GM19193 (cell line): Measurements from ENCODE around the gene ACBD6.

Experiments
- POLR2A ChIP-seq: IDR thresholded peaks from 4 replicates; pipeline ENCODE4 v1.6.1; 2011; ENCODE audit not compliant: insufficient read depth, insufficient read length; ENCODE audit errors: extremely low read depth

The ACBD6 gene

DNA sequence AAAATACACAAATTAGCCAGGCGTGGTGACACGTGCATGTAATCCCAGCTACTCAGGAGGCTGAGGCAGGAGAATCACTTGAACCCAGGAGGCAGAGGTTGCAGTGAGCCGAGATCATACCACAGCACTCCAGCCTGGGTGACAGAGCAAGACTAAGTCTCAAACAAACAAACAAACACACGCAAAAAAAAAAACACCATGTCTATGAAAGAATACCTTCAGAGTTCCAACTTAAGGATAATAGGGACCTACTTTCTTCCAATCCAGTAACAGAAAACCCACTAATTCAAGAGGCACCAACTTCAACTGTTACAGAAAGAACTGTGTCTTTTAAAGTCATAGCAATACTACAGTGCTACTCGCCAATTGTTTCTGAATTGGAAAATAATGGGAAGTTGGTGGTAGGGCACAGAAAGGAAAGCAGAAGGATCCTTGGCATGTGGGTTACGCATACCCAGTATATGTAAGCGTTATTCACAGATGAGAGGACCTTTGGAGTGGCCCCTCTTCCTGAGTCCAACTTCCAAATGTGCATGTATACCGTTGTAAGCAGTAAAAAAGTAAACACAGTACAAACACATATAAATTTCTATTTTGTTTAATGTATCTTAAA, 87.0 kb downstream of the ACBD6 start:
- TF ChIP-seq POLR2A, result no peak

DNA sequence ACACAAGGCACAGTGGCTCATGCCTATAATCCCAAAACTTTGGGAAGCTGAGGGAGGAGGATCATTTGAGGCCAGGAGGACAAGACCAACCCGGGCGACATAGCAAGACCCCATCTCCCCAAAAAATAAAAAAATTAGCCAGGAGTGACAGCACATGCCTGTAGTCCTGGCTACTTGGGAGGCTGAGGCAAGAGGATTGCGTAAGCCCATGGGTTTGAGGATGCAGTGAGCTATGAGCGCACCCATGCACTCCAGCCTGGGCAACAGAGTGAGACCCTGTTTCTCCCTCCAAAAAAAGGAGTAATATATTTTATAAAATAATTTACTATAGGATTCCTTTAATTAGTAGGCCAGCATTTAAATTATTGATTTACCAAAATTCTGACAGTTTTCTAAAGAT, 89.8 kb downstream of the ACBD6 start:
- TF ChIP-seq POLR2A, result no peak

DNA sequence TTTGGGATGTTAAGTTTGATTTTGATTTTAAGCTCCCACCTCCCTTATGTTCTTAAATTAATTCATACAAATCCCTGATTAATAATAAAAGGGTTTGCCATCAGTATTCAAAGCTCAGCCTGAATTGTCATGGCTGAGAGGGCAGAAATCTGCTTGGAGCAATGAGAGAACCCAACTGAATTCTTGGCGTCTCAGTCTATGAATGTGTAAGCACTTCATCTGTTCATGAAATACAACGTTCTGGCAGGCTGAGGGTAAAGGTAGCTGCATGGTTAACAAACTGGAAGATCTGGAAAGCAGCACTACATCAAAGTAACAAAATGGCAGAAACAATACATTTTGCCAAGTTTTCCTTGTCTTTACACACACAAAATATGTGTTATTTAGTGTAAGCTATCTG, 95.3 kb downstream of the ACBD6 start:
- TF ChIP-seq POLR2A, result no peak

DNA sequence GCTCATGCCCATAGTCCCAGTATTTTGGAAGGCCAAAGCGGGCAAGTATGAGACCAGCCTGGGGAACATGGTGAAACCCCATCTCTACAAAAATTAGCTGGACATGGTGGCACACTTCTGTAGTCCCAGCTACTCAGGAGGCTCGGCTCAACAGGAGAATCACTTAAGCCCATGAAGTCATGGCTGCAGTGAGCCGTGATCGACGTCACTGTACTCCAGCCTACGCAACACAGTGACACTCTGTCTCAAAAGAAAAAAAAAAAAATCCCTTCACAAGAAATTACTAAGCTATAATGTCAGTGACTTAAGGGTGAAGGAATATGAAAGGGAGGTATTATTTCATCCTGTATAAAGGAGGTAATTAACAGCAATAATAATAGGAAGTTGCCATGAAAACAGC, 99.8 kb downstream of the ACBD6 start:
- TF ChIP-seq POLR2A, result no peak

DNA sequence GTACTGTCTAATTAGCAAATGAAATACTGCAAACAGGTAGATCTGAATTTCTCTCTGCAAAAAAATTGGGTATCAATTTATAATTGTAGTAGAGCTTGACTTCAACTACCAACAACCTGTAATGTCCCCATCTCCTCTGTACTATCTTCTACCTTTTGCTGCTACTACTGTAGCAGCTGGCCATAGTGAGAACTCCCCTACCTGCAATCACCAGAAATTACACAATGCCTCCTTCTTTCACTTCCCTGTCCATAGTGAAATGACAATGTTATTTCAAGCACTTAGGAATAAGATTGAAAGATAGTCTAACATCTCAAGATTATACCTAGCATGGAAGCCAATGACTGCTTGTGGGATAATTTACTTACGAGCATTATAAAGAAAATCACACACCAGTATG, 100.4 kb downstream of the ACBD6 start:
- no peak for TF ChIP-seq POLR2A

DNA sequence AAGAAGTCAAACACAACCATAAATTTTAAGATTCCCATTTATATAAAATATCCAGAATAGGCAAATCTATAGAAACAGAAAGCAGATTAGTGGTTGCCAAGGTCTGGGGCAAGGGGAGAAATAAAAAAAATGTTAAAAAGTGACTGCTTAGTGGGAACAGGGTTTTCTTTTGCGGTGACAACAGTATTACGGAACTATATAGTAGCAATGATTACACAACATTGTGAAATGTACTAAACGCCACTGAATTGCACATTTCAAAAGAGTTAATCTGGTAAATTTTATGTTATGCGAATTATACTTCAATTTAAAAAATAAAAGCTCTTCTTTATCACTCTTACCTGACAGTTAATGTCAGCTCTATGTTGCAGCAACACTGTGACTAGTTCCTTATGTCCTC, 105.2 kb downstream of the ACBD6 start:
- no peak for TF ChIP-seq POLR2A

DNA sequence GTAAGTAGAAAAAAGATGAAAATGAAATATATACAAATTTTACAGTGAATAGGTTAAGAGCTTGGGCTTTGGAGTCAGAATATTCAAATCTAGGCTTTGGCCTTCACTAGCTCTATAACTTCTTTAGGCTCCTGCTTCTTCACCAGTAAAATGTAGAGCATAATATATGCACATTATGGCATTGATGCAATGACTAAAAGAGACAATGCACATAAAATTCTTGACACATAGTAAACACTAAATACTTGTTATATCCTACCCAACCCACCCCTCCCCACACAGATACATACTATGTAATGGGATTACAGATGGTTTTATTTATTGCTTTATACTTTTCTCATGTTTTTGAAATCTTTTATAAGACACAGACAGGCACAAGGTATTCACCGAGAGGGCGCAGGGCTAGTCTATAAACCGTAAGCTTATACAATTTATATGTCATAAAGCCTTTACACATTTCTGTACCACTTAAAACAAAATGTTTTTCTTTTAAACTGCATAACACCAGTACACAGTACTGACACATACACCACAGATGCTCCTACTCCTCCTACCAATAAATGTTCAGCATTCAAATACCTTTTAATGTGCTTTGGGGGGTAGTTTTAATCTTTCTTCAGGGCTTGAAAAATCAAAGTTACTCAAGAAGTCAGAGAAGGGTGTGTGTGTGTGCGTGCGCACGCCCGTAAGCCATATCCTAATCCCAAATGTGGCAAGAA, 109.8 kb downstream of the ACBD6 start:
- TF ChIP-seq POLR2A, result no peak

DNA sequence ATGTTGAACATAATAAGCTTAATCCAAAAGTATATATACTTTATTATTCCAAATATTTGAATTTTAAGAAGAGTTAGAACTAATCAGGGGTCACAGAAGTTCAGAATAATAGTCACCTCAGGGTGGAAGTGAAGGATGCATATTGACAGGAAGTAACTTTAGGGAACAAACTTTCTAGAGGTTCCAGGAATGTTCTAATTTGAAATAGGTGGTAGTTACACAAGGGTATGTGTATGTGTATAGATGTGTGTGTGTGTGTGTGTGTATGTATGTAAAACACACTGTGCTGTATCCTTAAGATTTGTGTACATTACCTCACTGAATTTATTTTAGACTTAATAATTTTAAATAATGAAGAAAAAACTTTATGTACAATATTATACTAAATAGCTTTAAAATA, 110.4 kb downstream of the ACBD6 start:
- no peak for TF ChIP-seq POLR2A

DNA sequence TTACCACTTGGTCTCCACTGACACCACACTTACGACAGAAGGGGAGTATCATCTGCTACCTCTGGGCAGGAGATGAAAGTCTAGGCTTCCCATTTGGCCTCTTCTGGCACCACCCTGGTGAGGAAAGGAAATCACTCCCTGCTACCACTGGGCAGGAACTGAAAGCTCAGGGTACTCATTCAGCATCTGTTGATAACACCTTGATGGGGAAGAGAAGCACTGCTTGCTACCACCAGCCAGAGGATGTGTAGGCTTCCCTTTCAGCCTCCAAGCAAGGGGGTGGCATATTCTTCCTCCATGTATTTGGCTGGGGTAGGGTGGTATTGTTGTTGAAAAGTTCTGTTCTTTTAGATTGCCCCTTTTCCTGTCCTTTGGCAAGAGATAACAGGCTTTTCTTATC, 115.0 kb downstream of the ACBD6 start:
- no peak for TF ChIP-seq POLR2A

DNA sequence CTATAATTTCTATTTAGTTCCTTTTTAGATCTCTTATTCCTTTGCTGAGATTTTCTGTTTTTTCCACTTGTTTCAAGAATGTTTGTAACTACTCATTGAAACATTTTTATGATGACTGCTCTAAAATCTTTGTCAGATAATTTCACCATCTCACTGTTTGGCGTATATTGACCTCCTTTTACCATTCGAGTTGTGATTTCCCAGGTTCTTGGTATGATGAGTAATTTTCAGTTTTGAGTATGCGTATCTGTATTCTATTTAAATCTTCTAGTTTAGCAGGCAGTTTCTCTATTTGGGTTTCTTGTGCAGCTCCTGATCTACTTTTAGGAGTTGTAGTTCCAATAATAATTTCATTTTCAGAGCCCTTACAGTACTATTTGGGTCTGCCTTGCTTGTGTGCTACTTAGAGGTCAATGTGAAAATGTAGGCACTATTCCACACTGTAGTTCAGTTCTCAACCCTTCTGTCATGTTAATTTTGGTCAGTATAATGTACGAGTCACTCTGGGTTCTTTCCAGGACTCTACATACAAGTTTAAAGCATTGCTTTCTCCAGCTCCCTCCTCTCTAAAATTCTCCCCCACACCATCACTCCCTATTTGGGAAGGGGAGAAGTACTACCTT, 115.5 kb downstream of the ACBD6 start:
- no peak for TF ChIP-seq POLR2A

DNA sequence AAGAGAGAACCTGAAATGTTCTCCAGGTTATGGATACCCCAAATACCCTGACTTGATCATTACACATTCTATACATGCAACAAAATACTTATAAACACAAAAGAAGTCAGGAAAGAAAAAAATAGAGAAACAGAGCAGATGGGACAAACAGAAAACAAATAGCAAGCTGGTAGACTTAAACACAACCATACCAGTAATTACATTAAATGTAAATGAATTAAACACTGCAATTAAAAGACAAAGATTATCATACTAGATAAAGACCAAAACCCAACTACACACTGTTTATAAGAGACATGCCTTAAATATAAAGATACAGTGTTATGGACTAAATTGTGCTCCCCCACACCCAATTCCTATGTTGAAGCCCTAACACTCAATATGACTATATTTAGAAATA, 117.2 kb downstream of the ACBD6 start:
- TF ChIP-seq POLR2A, result no peak

DNA sequence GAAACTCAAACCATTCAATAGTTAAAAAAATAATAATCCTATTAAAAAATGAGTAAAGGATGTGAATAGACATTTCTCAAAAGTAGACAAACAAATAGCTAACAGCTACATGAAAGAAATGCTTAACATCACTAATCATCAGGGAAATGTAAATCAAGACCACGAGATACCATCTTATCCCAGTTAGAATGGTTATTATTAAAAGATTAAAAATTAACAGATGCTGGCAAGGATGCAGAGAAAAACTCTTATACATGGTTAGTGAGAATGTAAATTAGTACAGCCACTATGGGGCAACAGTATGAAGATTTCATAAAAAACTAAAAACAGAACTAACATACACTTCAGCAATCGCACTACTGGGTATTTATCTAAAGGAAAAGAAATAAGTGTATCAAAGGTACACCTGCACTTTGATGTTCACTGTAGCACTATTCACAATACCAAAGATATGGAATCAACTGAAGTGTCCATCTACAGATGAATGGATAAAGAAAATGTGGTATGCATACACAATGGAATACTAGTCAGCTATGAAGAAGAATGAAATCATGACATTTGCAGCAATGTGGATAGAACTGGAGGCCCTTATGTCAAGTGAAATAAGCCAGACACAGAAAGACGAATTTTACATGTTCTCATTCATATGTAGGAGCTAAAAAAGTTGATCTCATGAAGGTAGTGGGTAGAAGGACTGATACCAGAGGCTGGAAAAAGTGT, 117.9 kb downstream of the ACBD6 start:
- no peak for TF ChIP-seq POLR2A

DNA sequence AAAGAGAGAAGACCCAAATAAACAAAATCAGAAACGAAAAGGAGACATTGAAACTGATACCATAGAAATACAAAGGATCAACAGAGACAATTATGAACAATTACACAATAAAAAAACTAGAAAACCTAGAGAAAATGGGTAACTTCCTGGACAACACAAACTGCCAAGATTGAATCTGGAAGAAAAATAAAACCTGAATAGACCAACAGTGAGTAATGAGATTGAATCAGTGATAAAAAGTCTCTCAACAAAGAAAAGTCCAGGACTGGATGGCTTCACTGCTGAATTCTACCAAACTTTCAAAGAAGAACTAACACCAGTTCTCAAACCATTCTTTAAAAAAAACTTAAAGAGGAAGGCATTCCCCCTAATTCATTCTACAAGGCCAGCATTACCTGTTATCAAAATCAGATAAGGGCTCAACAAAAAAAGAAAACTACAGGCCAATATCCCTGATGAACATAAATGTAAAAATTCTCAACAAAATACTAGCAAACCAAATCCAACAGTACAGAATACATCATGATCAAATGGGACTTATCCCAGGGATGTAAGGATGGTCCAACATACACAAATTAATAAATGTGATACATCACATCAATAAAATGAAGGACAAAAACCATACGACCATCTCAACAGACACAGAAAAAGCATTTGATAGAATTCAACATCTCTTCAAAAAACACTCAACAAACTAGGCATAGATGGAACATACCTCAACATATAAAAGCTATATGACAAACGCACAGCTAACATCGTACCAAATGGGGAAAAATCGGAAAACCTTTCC, 119.9 kb downstream of the ACBD6 start:
- TF ChIP-seq POLR2A, result no peak

DNA sequence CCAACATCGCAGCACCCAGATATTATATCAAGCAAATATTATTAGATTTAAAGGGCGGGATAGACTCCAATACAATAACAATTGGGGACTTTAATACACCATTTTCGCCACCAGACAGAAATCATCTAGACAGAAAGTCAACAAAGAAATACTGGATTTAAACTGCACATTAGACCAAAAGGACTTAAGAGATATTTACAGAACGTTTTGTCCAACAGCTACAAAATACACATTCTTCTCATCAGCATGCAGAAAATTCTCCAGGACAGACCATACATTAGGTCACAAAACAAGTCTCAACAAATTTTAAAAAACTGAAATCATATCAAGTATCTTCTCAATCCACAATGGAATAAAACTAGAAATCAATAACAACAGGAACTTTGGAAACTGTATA, 121.2 kb downstream of the ACBD6 start:
- no peak for TF ChIP-seq POLR2A
